ENCODE measurements around the gene ADAMTS7.
"Not testable (repeated sequence)": the region's sequence is repeated elsewhere in the genome, so short reads cannot be mapped to it uniquely, and the experiment has no call there.

DNA sequence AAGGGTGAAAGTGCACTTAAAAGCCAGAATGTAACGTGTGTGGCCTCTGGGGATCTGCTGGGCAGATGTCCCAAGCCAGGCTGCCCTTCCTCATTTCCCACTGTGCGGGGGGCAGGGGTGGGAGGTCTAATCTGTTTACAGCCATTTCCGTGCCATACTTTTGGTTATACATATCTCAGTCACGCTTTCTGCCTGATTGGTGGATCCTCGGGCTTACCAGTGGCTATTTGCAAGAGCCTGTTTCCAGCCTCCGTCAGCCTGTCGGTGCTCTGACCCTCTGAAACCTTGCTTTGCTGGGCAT is 58.0 kb downstream of the ADAMTS7 start:
- TF ChIP-seq POLR2AphosphoS5 (IDR thresholded peaks at IDR 0.05); CTCF (IDR thresholded peaks at IDR 0.05); POLR2A (IDR thresholded peaks at IDR 0.05); EP300 (IDR thresholded peaks at IDR 0.05; ENCODE audit: low read depth): not testable (repeated sequence)
